GM23248 (cell line): Measurements from ENCODE around the gene CES3.

Source experiments
- EZH2 ChIP-seq: fragments of 200-600 bp; sonication (generic); IDR thresholded peaks from 2 replicates; pipeline ENCODE4 v1.6.1; 2018; ENCODE audit warnings: antibody characterized with exemption, mild to moderate bottlenecking; ENCODE audit not compliant: insufficient read depth, poor library complexity, severe bottlenecking
- EZH2phosphoT487 ChIP-seq: fragments of 200-600 bp; sonication (generic); IDR thresholded peaks from 2 replicates; pipeline ENCODE4 v1.6.1; 2018; ENCODE audit warnings: antibody characterized with exemption, moderate library complexity, mild to moderate bottlenecking, low read depth; ENCODE audit not compliant: insufficient read depth

DNA sequence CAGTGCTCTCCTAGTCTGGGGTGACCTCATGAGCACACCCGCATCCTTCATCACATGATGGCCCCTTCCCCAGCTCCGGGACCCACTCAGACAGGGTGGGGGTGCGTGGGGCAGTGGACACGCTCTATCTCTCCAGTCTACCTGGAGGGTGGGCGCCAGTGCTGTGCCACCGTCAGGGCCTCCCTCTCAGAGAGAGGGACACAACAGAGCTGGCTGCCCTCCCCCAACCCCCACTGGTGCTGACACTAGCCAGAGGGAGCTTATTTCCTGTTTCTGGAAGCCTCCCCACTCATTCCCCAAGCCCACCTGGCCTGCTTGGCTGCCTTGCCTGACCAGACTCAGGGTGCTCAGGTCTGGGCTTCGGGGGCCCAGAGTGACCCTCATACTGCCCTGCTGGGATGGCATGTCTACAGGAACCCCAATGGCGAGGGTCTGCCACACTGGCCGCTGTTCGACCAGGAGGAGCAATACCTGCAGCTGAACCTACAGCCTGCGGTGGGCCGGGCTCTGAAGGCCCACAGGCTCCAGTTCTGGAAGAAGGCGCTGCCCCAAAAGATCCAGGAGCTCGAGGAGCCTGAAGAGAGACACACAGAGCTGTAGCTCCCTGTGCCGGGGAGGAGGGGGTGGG is 17.5 kb upstream of the CES3 start:
- TF ChIP-seq EZH2 (no peak), EZH2phosphoT487 (no peak)
